NCI-H187 treated with DMSO at 0.1 percent for 48 hours (cell line): Measurements from ENCODE around the gene MACROH2A2.
"Not testable (repeated sequence)": the region's sequence is repeated elsewhere in the genome, so short reads cannot be mapped to it uniquely, and the experiment has no call there.

Experiments
- DNase-seq: peaks from one replicate; lab custom pipeline; 2025; lab: John Stamatoyannopoulos, UW

MACROH2A2 gene

GRCh38 chr10:70101068-70101562, 48.5 kb downstream of the MACROH2A2 start:
- DNase-seq, result not testable (repeated sequence)

- no peak for DNase-seq
Measured at GRCh38 chr10:70101668-70102067, 49.0 kb downstream of the MACROH2A2 start.

GRCh38 chr10:70106958-70107791, 54.5 kb downstream of the MACROH2A2 start:
- no peak for DNase-seq

- no peak for DNase-seq
Measured at GRCh38 chr10:70109064-70109729, 56.6 kb downstream of the MACROH2A2 start.

- no peak for DNase-seq
Measured at GRCh38 chr10:70111496-70111895, 58.9 kb downstream of the MACROH2A2 start.

- no peak for DNase-seq
Measured at GRCh38 chr10:70112071-70112470, 59.4 kb downstream of the MACROH2A2 start.

- DNase-seq, result no peak
Measured at GRCh38 chr10:70114902-70115301, 62.3 kb downstream of the MACROH2A2 start.

- no peak for DNase-seq
Measured at GRCh38 chr10:70115948-70116682, 63.5 kb downstream of the MACROH2A2 start.

GRCh38 chr10:70117646-70118045, 65.0 kb downstream of the MACROH2A2 start:
- no peak for DNase-seq

- no peak for DNase-seq
Measured at GRCh38 chr10:70118196-70118595, 65.5 kb downstream of the MACROH2A2 start.

GRCh38 chr10:70119197-70119596, 66.6 kb downstream of the MACROH2A2 start:
- DNase-seq, result no peak

- DNase-seq, result no peak
Measured at GRCh38 chr10:70119623-70120022, 67.0 kb downstream of the MACROH2A2 start.

GRCh38 chr10:70120417-70120816, 67.8 kb downstream of the MACROH2A2 start:
- no peak for DNase-seq

- no peak for DNase-seq
Measured at GRCh38 chr10:70121281-70121949, 68.8 kb downstream of the MACROH2A2 start.

- no peak for DNase-seq
Measured at GRCh38 chr10:70122742-70123141, 70.1 kb downstream of the MACROH2A2 start.

- not testable (repeated sequence) for DNase-seq
Measured at GRCh38 chr10:70123166-70123565, 70.5 kb downstream of the MACROH2A2 start.

GRCh38 chr10:70123817-70124216, 71.2 kb downstream of the MACROH2A2 start:
- no peak for DNase-seq

GRCh38 chr10:70124415-70124814, 71.8 kb downstream of the MACROH2A2 start:
- no peak for DNase-seq

GRCh38 chr10:70124918-70125317, 72.3 kb downstream of the MACROH2A2 start:
- no peak for DNase-seq

GRCh38 chr10:70125918-70126552, 73.4 kb downstream of the MACROH2A2 start:
- DNase-seq, result no peak

GRCh38 chr10:70126700-70127395, 74.2 kb downstream of the MACROH2A2 start:
- no peak for DNase-seq
